Hematopoietic multipotent progenitor cell treated with erythropoietin and hydrocortisone succinate and interleukin-3 and kit ligand, for 15 days (in vitro differentiated cells): ENCODE data around the gene FASTKD1.

ENCODE experiments used
- DNase-seq: peaks from one replicate; pipeline ENCODE4 v3.0.0-alpha.2; 2015; ENCODE audit warnings: low spot score

FASTKD1 gene

GRCh38 chr2:169509298-169509885 lies 64.3 kb downstream of the FASTKD1 start, which contains the start of gene KLHL41:
TSS of gene KLHL41 (plus strand) at chr2:169509702. CDS start at chr2:169509779, 77 bp downstream.
- DNase-seq, result no peak

- no peak for DNase-seq
Measured at GRCh38 chr2:169507698-169508097, 66.0 kb downstream of the FASTKD1 start.

GRCh38 chr2:169504651-169505050 lies 69.0 kb downstream of the FASTKD1 start:
- DNase-seq, result no peak

GRCh38 chr2:169495310-169495928 lies 78.2 kb downstream of the FASTKD1 start:
- DNase-seq, result no peak

- no peak for DNase-seq
Measured at GRCh38 chr2:169493360-169493759, 80.3 kb downstream of the FASTKD1 start.

GRCh38 chr2:169491378-169491777 lies 82.3 kb downstream of the FASTKD1 start:
- DNase-seq, result no peak

GRCh38 chr2:169490834-169491233 lies 82.8 kb downstream of the FASTKD1 start:
- DNase-seq, result no peak

- DNase-seq, result no peak
Measured at GRCh38 chr2:169486487-169486886, 87.2 kb downstream of the FASTKD1 start.

- DNase-seq, result no peak
Measured at GRCh38 chr2:169485650-169486138, 88.0 kb downstream of the FASTKD1 start.

- no peak for DNase-seq
Measured at GRCh38 chr2:169480079-169480465, 93.6 kb downstream of the FASTKD1 start.
